Measurements from ENCODE around the gene SOX4. TPM values are rescaled to one million over a fixed set of nuclear protein-coding genes. Genes with fewer than 3 reads are reported as not detected.

Gene SOX4
- polyA plus RNA-seq, 1 donor (not counting 4 experiments of a cell fraction or from before 2014, with no cell fraction given), result 16.3 TPM

GRCh38 chr6:21598674-21599023 lies 5.1 kb downstream of the SOX4 start:
- Histone ChIP-seq H3K9me3 (ENCODE audit: control insufficient read depth, low read depth, low read length) (no peaks in the 10 kb centered on the region), H4K20me1 (ENCODE audit: control insufficient read depth, extremely low read depth, insufficient read depth, low read length) (no peaks in the 10 kb centered on the region), H3K27me3 (ENCODE audit: control insufficient read depth, extremely low read depth, insufficient read depth, low read length) (no peaks in the 10 kb centered on the region), H3K36me3 (ENCODE audit: control insufficient read depth in 2 of 2, extremely low read depth in 1 of 2, insufficient read depth in 2 of 2, low read length in 2 of 2) (peaks cover 0 to 2% of the 10 kb centered on the region in 2 experiments), H3K4me2 (ENCODE audit: control insufficient read depth, extremely low read depth, insufficient read depth, low read depth, low read length) (no peak overlapping the region), H2AFZ (ENCODE audit: control insufficient read depth, low read length) (no peak overlapping the region), H3K4me3 (ENCODE audit: control insufficient read depth in 2 of 3, extremely low read depth in 1 of 3, insufficient read depth in 2 of 3, low read depth in 1 of 3, low read length in 3 of 3) (peak overlapping the region in 1 of 3 experiments; percentile 98), H3K79me2 (ENCODE audit: control insufficient read depth, insufficient read depth, low read length) (peaks cover 46% of the 10 kb centered on the region), H3K27ac (ENCODE audit: control insufficient read depth, insufficient read depth, low read length) (no peak overlapping the region), H3K4me1 (ENCODE audit: control insufficient read depth, extremely low read depth, insufficient read depth, low read length) (peaks cover 11% of the 10 kb centered on the region), H3K9me1 (ENCODE audit: control insufficient read depth, extremely low read depth, insufficient read depth, low read length) (no peaks in the 10 kb centered on the region), H3K9ac (ENCODE audit: control insufficient read depth, extremely low read depth, insufficient read depth, low read length) (no peak overlapping the region)
- FAIRE-seq, result no peak
- dilution Hi-C loops (cut with MboI; ENCODE audit: extremely low pct_ligation_motif_present, low sequenced_read_pairs), result no loop called here
- no peak for TF ChIP-seq CTCF (optimal IDR thresholded peaks at IDR 0.05 in 1 of 3, IDR thresholded peaks at IDR 0.05 in 1 of 3, conservative IDR thresholded peaks at IDR 0.05 in 1 of 3; ENCODE audit: extremely low read depth in 1 of 3, insufficient read depth in 2 of 3, low read length in 3 of 3)
- TF ChIP-seq EZH2 (IDR thresholded peaks at IDR 0.05; ENCODE audit: low read length), result no peak
- DNase-seq (ENCODE audit: low read depth, low spot score), result no peak

- no peak overlapping the region for H3K9ac ChIP-seq (ENCODE audit: control insufficient read depth, extremely low read depth, insufficient read depth, low read length)
- FAIRE-seq (no peak), DNase-seq (ENCODE audit: low read depth, low spot score) (no peak)
- H3K4me2 ChIP-seq (ENCODE audit: control insufficient read depth, extremely low read depth, insufficient read depth, low read depth, low read length), result no peak overlapping the region
- TF ChIP-seq CTCF (optimal IDR thresholded peaks at IDR 0.05 in 1 of 3, IDR thresholded peaks at IDR 0.05 in 1 of 3, conservative IDR thresholded peaks at IDR 0.05 in 1 of 3; ENCODE audit: extremely low read depth in 1 of 3, insufficient read depth in 2 of 3, low read length in 3 of 3) (no peak), EZH2 (IDR thresholded peaks at IDR 0.05; ENCODE audit: low read length) (no peak)
- H3K27me3 ChIP-seq (ENCODE audit: control insufficient read depth, extremely low read depth, insufficient read depth, low read length), result no peaks in the 10 kb centered on the region
- H3K36me3 ChIP-seq (ENCODE audit: control insufficient read depth in 2 of 2, extremely low read depth in 1 of 2, insufficient read depth in 2 of 2, low read length in 2 of 2), result peaks cover 0 to 2% of the 10 kb centered on the region in 2 experiments
- H4K20me1 ChIP-seq (ENCODE audit: control insufficient read depth, extremely low read depth, insufficient read depth, low read length), result no peaks in the 10 kb centered on the region
- no peak overlapping the region for H3K4me3 ChIP-seq (ENCODE audit: control insufficient read depth in 2 of 3, extremely low read depth in 1 of 3, insufficient read depth in 2 of 3, low read depth in 1 of 3, low read length in 3 of 3)
- dilution Hi-C loops (cut with MboI; ENCODE audit: extremely low pct_ligation_motif_present, low sequenced_read_pairs), result no loop called here
- peaks cover 11% of the 10 kb centered on the region for H3K4me1 ChIP-seq (ENCODE audit: control insufficient read depth, extremely low read depth, insufficient read depth, low read length)
- H3K27ac ChIP-seq (ENCODE audit: control insufficient read depth, insufficient read depth, low read length), result no peak overlapping the region
- no peak overlapping the region for H2AFZ ChIP-seq (ENCODE audit: control insufficient read depth, low read length)
- no peaks in the 10 kb centered on the region for H3K9me1 ChIP-seq (ENCODE audit: control insufficient read depth, extremely low read depth, insufficient read depth, low read length)
- peaks cover 44% of the 10 kb centered on the region for H3K79me2 ChIP-seq (ENCODE audit: control insufficient read depth, insufficient read depth, low read length)
- H3K9me3 ChIP-seq (ENCODE audit: control insufficient read depth, low read depth, low read length), result no peaks in the 10 kb centered on the region
These were observed 5.6 kb downstream of the SOX4 start for GRCh38 chr6:21599051-21599696.
